HG03064 (cell line): ENCODE results near the gene UBE2I.

Experiments used
- ATAC-seq: cut with Tn5 transposase; IDR thresholded peaks from one replicate; pipeline ENCODE4 v1.9.1; 2021; ENCODE audit warnings: low read depth; ENCODE audit not compliant: unreplicated experiment

Gene UBE2I

DNA sequence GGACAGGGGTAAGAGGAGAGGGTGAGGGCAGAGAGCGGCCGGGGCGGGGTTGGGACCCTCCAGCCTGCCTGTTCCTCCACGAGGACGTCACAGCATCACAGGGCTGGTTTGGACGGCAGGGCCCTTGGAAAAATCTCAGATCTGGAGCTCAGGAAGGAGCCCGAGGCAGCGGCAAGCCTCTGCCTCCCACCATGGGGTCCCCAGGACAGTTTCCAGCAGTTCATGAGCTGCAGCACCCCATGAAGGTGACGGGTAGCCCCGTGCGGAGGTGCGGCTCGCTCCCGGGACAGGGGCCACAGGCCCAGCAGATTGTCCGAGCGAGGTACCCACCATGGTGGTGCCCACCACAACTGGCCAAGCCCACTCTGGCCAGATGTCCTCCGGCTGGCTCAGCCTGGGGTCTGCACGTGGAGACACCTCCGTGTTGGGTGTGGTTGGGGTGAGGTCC lies 32.3 kb upstream of the UBE2I start:
- ATAC-seq: no peak

DNA sequence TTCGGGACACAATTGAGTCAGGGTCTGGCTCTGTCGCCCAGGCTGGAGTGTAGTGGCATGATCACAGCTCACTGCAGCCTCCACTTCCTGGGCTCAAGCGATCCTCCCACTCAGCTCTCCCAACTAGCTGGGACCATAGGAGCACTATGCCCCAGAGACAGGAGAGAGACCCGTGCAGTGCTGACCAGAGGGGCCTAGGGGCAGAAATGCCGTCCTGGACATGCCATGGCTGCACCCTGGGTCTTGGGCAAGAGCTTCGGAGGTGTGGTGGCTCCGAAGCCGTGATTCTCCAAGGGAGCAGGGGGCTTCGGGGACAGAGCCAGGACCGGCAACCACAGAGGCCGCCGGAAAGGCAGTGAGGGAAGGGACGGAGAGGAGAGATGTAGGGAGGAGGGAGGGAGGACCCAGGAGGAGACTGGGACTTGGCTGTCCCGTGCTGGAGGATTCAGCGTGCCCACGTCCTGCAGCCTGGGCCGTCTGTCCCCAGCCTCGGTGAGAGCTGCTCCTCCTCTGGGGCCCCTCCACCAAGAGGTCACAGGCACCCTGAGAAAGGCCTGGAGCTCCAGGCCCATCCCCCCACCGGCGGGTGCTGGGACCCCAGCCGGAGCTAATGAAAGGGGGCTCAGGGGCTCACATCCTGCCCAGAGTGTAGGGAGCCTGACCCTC lies 31.7 kb upstream of the UBE2I start:
- no peak for ATAC-seq

GRCh38 chr16:1278477-1278876 lies 31.0 kb upstream of the UBE2I start:
- ATAC-seq: no peak

DNA sequence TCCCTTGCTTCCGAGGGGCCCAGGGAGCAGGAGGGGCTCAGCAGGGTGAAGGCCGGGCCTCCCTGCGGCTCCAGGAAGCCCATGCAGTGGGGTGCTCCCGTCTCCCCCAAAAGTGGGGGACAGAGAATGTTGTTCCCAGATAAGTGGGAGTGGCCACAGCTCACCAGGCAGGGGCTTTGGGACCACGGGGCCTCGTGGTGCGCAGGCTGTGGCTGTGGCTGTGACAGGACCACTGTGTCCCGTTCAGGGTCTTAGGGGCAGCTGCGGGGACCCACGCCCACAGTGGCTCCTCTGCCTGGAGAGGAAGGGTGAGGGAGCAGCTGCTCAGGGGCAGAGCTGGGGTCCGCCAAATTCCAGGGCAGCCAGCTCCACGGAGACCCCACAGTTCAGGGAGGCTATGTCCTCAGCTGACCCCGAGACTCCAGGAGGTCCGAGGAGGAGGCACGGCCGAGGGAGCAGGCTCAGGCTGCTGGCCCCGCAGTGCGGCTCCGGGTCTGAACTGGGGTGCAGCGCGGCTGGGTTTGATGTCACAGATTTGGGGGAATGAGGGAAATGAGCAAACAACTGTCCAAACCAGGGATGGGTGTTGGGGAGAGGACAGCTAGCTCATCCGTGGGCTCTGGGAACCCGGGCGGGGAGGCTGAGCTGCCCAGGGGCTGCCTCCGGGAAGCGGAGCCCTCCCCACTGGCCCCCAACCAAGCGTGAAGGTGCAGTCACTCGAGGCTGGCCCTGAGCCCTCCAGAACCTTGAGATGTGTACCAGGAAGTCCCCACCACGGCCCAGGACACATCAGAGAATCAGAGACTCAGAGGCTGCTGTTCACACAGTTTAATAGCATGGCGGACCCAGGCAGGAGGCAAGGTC lies 30.1 kb upstream of the UBE2I start:
- no peak for ATAC-seq

GRCh38 chr16:1279945-1280589 lies 29.4 kb upstream of the UBE2I start:
- ATAC-seq: no peak

- ATAC-seq: no peak
Measured at GRCh38 chr16:1280783-1281182, 28.7 kb upstream of the UBE2I start.

DNA sequence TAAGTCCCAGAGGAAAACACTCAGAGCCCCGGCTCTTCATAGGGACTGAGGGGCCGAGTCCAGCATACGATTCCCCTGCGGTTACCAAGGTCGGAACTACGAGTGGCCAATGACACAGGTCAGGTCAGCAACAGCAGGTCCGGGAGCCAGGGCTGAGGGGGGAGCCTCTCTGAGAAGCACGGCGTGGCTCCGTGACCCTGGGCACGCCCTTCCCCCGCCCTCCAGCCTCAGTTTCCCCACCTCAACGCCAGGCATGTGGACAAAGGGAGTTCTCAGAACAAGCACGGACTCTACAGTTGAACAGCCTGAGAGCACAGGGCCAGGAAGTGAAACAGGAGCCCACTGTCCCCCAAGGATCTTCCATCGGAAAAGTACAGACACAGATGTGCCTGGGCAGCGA lies 27.9 kb upstream of the UBE2I start:
- ATAC-seq: no peak

DNA sequence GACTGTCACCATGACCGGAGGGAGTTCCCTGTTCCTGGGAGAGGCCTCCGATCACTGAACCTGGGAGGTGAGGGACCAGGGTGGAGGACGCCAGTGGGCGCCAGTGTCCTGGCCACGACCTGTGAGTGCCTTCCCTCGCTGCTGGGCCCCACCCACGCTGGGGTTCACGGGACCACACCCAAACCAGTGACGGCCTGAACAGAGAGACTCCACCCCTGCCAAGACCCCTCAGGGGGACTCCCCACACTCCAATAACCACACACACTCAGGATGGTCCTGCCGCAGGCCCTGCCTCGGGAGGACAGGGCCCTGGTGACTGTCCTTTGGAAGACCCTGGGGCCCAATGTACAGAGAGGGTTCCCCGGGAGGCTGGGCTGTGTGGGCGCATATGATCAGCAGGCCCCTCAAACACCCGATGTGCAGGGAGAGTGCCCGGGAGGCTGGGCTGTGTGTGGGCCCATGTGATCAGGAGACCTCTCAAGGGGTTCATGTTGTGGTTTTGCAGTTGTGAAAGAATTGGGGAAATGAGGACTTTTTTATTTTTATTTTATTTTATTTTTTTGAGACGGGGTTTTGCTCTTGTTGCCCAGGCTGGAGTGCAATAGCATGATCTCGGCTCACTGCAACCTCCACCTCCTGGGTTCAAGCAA lies 27.0 kb upstream of the UBE2I start:
- no peak for ATAC-seq

- ATAC-seq: no peak
Measured at GRCh38 chr16:1283296-1283695, 26.1 kb upstream of the UBE2I start.

GRCh38 chr16:1283996-1284616 lies 25.3 kb upstream of the UBE2I start:
- ATAC-seq: no peak

DNA sequence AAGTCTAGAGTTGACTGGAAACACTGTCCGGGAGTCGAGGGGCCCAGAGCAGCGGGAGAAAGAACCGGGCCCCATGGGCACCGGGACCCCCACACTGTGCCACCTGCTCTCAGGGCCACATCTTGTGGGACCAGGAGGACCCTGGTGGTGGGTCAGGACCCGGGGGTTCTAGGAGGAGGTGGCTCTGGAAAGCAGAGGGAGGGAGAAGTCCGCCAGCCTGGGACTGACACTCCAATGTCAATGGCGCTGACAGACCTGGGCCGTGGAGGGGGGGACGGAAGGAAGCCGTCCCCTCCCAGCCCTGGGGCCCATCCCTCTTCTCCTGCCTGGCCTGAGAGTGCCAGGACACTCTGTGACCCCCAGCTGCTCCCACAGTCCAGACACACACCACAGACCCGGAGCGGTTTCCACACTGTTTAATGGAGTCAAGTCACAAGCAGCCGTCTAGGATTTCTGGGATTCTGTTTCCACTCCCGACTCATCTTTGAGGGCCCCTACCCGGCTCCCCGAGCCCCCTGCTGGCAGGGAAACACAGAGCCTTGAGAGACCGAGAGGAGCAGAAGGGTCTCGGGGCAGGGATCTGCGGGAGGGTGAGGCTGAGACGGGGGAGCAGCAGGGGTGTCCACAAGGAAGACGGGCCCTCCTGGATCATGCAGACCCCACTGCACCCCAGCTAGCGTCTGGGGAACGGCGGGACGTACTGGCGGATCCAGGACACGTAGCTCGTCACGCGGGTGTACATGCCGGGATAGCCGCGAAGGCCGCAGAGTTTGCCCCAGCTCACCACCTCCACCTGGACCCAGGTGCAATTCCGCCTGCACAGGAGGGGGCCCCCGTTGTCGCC lies 23.5 kb upstream of the UBE2I start:
- ATAC-seq: no peak

- no peak for ATAC-seq
Measured at GRCh38 chr16:1286513-1287094, 22.8 kb upstream of the UBE2I start.

DNA sequence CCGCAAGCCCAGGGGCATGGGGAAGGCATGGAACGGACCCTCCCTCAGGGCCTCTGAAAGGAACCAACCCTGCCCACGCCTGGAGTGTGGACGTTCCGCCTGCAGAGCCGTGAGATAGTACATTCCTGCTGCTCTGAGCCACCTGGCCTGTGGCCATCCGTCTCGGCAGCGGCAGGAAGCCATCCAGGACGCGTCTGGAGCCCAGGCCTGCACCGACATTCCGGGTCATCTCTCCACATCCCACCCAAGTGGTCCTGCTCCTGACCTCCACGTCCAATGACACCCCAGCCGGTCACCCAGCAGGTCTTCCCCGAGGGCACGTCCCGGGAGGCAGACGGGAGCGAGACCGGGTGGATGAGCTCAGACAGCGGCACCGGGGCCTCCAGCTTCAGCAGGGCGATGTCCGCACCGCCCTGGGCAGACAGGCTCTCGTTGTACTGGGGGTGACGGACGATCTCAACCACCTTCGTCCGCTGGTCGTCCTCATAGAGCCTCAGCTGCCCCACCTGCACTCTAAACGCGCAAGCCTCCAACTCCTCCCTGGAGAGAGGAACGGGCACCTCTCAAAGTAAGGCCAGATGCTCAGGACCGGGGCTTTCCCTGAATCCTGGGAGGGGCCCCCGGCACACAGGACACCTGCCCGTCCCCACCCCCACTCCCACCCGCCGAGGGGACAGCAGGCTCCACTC lies 21.3 kb upstream of the UBE2I start:
- ATAC-seq: no peak

- no peak for ATAC-seq
Measured at GRCh38 chr16:1288813-1289476, 20.5 kb upstream of the UBE2I start.

DNA sequence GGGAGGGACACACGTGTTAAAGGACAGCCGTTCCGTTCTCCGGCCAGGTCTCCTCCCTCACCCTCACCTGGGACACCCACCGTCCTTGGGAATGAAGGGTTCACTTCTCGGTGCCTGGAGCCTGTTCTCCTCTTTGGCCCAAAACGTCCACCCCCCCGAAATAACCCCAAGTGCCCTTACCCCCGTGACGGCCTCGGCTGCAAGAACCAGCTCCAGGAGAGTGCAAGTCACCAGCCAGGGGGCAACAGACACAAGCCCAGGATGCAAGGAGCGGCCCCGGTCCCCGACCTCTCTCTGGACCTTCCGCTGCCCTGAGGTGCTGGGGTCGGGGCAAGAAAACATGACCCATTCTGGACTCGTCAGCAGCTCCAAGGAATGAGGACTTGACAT lies 20.0 kb upstream of the UBE2I start:
- no peak for ATAC-seq

DNA sequence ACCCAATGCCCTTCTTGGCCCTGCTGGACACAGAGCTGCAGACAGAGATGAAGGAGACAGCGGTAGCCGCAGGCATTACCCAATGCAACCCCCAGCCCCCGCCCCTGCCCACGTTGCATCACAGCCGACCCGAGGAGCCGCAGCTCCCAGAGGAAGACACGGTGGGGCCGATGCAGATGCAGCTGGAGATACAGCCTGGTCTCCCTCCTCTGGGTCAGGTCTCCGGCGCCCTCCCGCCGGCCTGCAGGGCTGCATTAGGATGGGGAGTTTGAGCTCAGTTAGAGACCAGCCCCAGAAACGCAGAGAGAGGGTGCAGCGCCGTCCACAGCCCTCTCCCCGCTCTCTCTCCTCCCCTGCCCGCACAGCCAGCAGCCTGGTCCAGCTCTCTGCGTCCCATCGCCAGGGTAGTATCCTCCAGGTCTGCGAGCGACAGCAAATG lies 19.4 kb upstream of the UBE2I start:
- no peak for ATAC-seq

GRCh38 chr16:1290860-1291575 lies 18.4 kb upstream of the UBE2I start:
- no peak for ATAC-seq

DNA sequence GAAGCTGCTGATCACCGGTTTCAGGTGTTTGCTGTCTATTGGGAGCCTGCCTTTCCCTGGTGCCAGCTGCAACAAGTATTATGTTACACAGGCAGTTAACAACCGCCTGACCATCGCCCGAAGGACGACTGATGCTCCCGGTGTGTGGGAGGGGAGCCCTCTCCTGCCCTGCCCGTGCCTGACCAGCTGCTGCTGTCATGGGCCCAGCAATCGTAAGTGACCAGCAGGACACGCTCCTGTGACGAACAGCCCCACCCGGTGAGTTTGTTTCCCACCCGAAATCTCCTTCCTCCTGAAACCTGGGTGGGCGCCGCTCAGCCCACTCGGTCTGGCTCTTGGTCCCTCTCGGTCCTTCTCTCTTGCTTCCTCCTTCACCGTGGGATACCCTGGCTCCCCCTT lies 17.9 kb upstream of the UBE2I start:
- no peak for ATAC-seq
